ENCODE measurements around the gene SIRPG. TPM values are rescaled to one million over a fixed set of nuclear protein-coding genes. Genes with fewer than 3 reads are reported as not detected.
"Not testable (repeated sequence)": the region's sequence is repeated elsewhere in the genome, so short reads cannot be mapped to it uniquely, and the experiment has no call there.

Gene SIRPG
- total RNA-seq, 2 donors from 2014 or later, result 0.44 TPM; not detected in 1

GRCh38 chr20:1619861-1620444 lies 37.6 kb downstream of the SIRPG start, which contains the start of gene SIRPB1:
Gene SIRPB1, minus strand, starts transcription at chr20:1620009. Its CDS starts 65 bp downstream, at chr20:1619944.
- no peak for DNase-seq
- peak; percentile 27 to 71 for ATAC-seq
- intact Hi-C loops (cut with DNase I), result no loop called here

- DNase-seq (no peak), ATAC-seq (peak in 1 of 2 donors; percentile 47)
- intact Hi-C loops (cut with DNase I), result no loop called here
Observed at GRCh38 chr20:1618954-1619540, 38.5 kb downstream of the SIRPG start.

GRCh38 chr20:1618479-1618878 lies 39.1 kb downstream of the SIRPG start:
- ATAC-seq (no peak), DNase-seq (no peak)
- intact Hi-C loops (cut with DNase I), result no loop called here

GRCh38 chr20:1616858-1617434 lies 40.6 kb downstream of the SIRPG start:
- intact Hi-C loops (cut with DNase I), result no loop called here
- no peak for ATAC-seq
- no peak for DNase-seq

GRCh38 chr20:1610404-1610803 lies 47.2 kb downstream of the SIRPG start:
- ATAC-seq; intact Hi-C loops (cut with DNase I); DNase-seq: not testable (repeated sequence)

- ATAC-seq; intact Hi-C loops (cut with DNase I); DNase-seq: not testable (repeated sequence)
Observed at GRCh38 chr20:1608678-1609347, 48.8 kb downstream of the SIRPG start.

GRCh38 chr20:1600736-1601135 lies 56.8 kb downstream of the SIRPG start:
- intact Hi-C loops (cut with DNase I), result no loop called here
- no peak for ATAC-seq
- DNase-seq, result no peak

GRCh38 chr20:1595333-1595732 lies 62.2 kb downstream of the SIRPG start:
- intact Hi-C loops (cut with DNase I), result no loop called here
- DNase-seq (no peak), ATAC-seq (no peak)

GRCh38 chr20:1588533-1589460 lies 68.8 kb downstream of the SIRPG start:
- intact Hi-C loops (cut with DNase I), result no loop called here
- DNase-seq (no peak), ATAC-seq (peak in 1 of 2 donors; percentile 53)

GRCh38 chr20:1587781-1588532 lies 69.6 kb downstream of the SIRPG start:
- DNase-seq, result no peak
- intact Hi-C loops (cut with DNase I), result no loop called here
- ATAC-seq, result no peak

GRCh38 chr20:1579488-1579887 lies 78.1 kb downstream of the SIRPG start:
- ATAC-seq, result no peak
- intact Hi-C loops (cut with DNase I), result no loop called here
- DNase-seq, result no peak

Other genes starting within 250 kb of the SIRPG start
- gene NSFL1C, start 190.9 kb downstream of the SIRPG start, total RNA-seq, result 10 to 100 TPM; 48.8 to 62.7 TPM
- 10 to 100 TPM in 1 of 2 donors, 1 to 10 TPM in 1; 5.4 to 10.3 TPM for gene SIRPB2, start 166.4 kb downstream of the SIRPG start, total RNA-seq
- not detected for gene SIRPD, start 100.1 kb downstream of the SIRPG start, total RNA-seq
- 1 to 10 TPM in 1 of 2 donors, under 1 TPM in 1; 0.58 to 1.7 TPM for gene SIRPB1, start 37.8 kb downstream of the SIRPG start, total RNA-seq
- gene SIRPA, start 237.6 kb upstream of the SIRPG start, total RNA-seq, result 10 to 100 TPM; 38.4 to 46.2 TPM

Measured in left cardiac atrium (tissue), 4 donors.